Muscle of back (tissue), 13 donors: ENCODE data around the gene PIGBOS1. TPM values are rescaled to one million over a fixed set of nuclear protein-coding genes. Genes with fewer than 3 reads are reported as not detected.

ENCODE experiments used
- DNase-seq, 3 donors: peaks; one replicate each; pipeline versions ENCODE4 v3.0.0 to v3.0.0-alpha.2; 2013
- long read RNA-seq, 9 donors: transcript quantifications; one replicate each; lab custom pipeline, GENCODE V29; 2026
- polyA plus RNA-seq, 10 donors: library from polyadenylated mRNA; unstranded; fragments of 120-200 nt; gene quantifications; one replicate each; pipeline ENCODE4 v1.2.1, GENCODE V29; 2013; ENCODE audit not compliant: insufficient read length in 10 of 10

The PIGBOS1 gene, protein sequence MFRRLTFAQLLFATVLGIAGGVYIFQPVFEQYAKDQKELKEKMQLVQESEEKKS
- 10 to 100 TPM in 9 of 10 donors, 1 to 10 TPM in 1; 9.7 to 14.2 (median 13.1) TPM for polyA plus RNA-seq
- long read RNA-seq, donor 1, partial matches to known transcripts, result 0 of 2 reads
- long read RNA-seq, donor 1, other reads (novel, unspliced or antisense), result 0 of 2 reads
- long read RNA-seq, donor 2, partial matches to known transcripts, result 0 of 5 reads
- long read RNA-seq, donor 2, other reads (novel, unspliced or antisense), result 0 of 5 reads
- long read RNA-seq, donor 3, result 0 reads
- long read RNA-seq, donor 4, partial matches to known transcripts, result 0 of 8 reads
- long read RNA-seq, donor 4, other reads (novel, unspliced or antisense), result 5 of 8 reads
- long read RNA-seq, donor 5, transcript PIGBOS1-203 (2 exons, 801 nt), result major isoform, 8 of 16 reads
- long read RNA-seq, donor 5, partial matches to known transcripts, result 0 of 16 reads
- long read RNA-seq, donor 5, other reads (novel, unspliced or antisense), result 5 of 16 reads
- long read RNA-seq, donor 6, partial matches to known transcripts, result 0 of 11 reads
- long read RNA-seq, donor 6, other reads (novel, unspliced or antisense), result 6 of 11 reads
- long read RNA-seq, donor 7, partial matches to known transcripts, result 0 of 3 reads
- long read RNA-seq, donor 7, other reads (novel, unspliced or antisense), result 0 of 3 reads
- long read RNA-seq, donor 8, transcript PIGBOS1-203 (2 exons, 801 nt), result major isoform, 7 of 9 reads
- long read RNA-seq, donor 8, partial matches to known transcripts, result 0 of 9 reads
- long read RNA-seq, donor 8, other reads (novel, unspliced or antisense), result 0 of 9 reads
- long read RNA-seq, donor 9, result 0 reads

DNA sequence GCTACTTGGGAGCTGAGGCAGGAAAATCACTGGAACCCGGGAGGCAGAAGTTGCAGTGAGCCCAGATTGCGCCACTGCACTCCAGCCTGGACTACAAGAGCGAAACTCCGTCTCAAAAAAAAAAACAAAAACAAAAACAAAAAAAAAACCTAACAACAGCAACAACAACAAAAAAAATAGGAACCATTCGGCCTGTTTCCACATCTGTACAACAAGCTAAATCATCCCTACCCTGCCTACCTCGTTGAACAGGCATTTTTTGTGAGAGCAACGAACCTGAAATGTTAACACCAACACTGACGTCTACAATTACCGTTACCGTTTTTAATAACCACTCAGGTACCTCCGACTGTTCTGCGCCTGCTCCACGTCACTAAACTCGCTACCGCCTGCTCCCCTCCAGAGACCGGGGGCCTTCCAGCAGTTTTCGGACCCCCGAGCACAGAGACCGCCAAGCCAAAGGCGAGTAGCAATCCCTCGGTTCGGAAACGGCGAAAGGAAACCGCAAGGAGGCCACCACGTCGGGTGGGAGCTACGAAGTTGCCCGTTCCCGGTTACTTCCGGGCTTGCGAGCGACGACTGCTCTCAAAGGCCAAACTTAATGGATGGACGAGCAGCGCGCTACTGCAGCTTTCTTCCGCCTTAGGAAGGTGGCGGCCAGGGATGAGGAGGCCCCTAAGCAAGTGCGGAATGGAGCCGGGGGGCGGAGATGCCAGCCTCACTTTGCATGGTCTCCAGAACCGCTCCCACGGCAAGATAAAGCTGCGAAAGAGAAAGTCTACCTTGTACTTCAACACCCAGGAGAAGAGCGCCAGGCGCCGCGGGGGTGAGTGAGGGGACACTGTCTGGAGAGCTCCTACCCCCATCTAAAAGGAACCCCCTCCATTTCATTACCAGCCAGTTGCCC, at the start of gene PIGBOS1, which contains the start of gene PIGB:
Gene PIGBOS1, minus strand, starts transcription at position 536 of the 907 bp plus-strand sequence. CDS start 1,331 bp downstream, outside the sequence.
Gene PIGB, plus strand, starts transcription at position 635 of the 907 bp plus-strand sequence. Its CDS starts 29 bp downstream, at position 664.
- peak; percentile 87 to 97 (median 90) for DNase-seq

DNA sequence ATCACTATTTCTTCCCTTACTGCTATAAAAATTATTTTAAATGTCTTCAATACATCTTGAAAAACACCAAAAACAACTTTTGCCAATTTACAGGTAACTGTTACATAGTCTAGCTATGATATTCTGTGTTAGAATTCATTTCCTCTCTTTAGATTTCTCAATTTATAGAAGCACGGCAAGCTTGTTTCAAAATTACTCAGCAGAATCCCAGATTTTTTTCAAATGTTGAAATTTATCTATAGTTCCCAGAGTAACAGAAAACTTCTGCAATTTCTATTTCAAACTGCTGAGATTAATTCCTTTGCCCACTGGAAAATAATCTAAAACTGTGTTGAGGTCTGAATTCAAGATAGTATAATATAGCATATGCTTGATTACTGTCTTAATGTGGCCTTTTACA, 48.1 kb upstream of the PIGBOS1 start:
- DNase-seq, result no peak

GRCh38 chr15:55362641-55363040, 43.7 kb upstream of the PIGBOS1 start:
- DNase-seq, result no peak

- no peak for DNase-seq
Measured at GRCh38 chr15:55361048-55361447, 42.1 kb upstream of the PIGBOS1 start.

DNA sequence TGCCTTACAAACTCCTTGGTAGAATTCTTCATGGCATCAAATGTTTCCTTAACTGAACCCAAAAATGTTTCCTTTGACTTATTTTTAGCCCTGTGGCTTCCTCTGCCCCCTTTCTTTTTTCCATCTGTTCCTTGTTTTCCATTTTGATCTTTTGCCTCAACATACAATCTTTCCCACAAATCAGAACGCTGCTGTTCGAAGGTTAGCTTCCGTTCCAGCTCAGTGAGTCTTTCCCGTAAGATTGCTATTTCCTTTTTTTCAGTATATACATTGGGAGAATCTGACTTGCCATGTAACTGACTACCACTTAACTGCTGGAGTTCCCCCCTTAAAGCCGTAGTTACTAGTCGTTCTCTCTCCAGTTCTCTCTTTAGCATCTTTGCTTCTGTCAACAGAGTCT, 41.3 kb upstream of the PIGBOS1 start:
- DNase-seq, result no peak

GRCh38 chr15:55358471-55358870, 39.5 kb upstream of the PIGBOS1 start:
- no peak for DNase-seq

DNA sequence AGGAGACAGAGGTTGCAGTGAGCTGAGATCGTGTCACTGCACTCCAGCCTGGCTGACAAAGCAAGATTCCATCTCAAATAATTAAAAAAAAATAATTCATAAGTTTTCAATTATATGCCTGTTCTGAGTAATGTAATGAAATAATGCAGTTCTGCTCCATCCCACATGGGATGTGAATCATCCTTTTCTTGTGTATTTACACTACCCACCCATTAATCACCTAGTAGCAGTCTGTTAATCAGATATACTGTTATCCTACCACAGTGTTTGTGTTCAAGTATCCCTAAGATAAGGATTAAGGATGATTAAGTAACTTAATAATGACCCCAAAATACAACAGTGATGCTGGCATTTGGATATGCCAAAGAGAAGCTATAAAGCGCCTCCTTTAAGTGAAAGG, 38.9 kb upstream of the PIGBOS1 start:
- DNase-seq, result peak in 1 of 3 donors; percentile 17

DNA sequence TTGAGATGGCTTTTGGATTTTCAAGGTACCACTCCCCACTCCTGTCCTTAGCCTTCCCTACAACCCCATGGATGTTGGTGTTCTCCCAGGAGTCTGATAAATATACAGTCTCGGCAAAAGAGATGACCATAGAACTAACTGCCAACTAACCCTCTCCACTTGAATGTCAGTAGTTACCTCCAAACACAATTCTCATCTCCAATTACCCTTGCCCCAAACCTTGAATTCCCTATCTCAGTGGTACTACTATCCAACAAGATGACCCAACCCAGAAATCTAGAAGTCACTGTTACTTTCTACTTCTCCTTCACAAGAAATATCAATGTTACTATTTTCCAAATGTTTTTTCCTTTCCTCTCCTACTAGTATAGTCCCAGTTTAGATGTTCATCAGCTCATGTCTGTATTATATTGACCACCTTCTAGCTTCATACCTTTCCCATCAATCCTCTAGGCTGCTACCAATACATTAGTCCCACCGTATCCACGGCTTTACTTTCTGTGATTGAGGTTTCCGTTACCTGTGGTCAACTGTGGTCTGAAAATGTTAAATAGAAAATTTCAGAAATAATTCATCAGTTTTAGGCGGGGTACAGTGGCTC, 38.2 kb upstream of the PIGBOS1 start:
- no peak for DNase-seq

- no peak for DNase-seq
Measured at GRCh38 chr15:55353025-55353424, 34.1 kb upstream of the PIGBOS1 start.

GRCh38 chr15:55349282-55349681, 30.4 kb upstream of the PIGBOS1 start:
- DNase-seq, result no peak

DNA sequence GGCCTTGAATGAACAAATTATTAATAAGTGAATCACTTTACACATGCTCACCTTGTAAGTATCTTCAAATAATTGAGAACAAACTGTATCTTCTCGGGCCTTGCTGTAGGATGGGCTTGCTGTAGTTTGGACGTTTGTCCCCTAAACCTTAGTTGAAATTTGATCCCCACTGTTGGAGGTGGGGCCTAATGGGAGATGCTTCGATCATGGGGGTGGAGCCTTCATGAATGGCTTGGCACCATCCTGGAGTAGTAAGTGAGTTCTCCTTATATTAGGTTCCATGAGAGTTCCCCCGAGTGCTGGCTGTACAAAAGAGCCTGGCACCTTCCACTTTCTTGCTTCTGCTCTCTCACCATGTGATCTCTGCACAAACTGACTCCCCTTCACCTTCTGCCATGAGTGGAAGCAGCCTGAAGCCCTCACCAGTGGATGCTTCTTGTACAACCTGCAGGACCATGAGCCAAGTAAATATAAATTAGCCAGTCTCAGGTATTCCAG, 29.4 kb upstream of the PIGBOS1 start:
- DNase-seq, result no peak

DNA sequence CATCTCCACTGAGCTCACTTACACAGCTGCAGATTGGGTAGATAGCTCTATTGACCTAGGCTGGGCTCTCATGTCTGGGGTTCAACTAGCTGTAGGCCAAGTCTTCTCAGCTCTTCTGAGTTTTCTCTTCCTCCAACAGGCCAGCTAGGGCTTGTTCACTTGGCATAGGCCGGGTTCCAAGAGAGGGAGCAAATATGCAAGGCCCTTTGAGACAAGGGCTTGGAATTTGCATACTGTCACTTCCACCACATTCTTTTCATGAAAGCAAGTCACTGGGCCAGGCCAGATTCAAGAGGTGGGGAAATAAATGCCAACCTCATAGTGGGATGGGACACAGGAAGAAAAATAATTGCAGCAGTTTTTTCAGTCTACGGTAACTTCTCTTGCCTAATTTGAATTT, 25.3 kb upstream of the PIGBOS1 start:
- no peak for DNase-seq

- peak in 1 of 3 donors; percentile 10 for DNase-seq
Measured at GRCh38 chr15:55343168-55343567, 24.2 kb upstream of the PIGBOS1 start.

DNA sequence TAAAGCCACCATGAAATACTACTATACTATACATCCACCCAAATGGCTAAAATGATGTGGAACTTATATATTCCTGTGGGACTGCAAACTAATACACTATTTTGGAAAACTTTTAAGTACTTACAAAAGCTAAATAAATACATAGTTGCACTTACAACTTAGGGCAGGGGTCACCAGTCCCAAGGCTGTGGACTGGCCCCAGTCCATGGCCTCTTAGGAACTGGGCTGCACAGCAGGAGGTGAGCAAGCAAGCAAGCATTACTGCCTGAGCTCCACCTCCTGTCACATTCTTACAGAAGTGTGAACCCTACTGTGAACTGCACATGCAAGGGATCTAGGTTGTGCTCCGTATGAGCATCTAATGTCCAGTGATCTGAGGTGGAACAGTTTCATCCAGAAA, 18.2 kb upstream of the PIGBOS1 start:
- no peak for DNase-seq

GRCh38 chr15:55334997-55335396, 16.1 kb upstream of the PIGBOS1 start:
- no peak for DNase-seq

DNA sequence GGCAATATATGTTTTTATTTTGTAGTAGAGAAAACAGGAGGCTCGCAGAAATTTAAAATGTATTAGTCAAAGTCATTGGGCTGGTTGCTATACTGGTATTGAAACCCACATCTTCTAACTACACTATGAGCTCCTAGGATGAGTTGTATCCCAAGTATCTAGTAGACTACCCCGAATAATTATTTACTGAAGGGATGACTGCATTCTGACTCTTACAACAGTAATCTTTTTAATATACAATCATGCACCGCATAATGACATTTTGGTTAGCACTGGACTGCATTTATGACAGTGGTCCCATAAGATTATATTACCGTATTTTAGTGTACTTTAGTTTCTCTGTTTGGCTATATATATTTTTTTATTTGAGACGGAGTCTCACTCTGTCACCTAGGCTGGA, 15.4 kb upstream of the PIGBOS1 start:
- DNase-seq, result no peak

DNA sequence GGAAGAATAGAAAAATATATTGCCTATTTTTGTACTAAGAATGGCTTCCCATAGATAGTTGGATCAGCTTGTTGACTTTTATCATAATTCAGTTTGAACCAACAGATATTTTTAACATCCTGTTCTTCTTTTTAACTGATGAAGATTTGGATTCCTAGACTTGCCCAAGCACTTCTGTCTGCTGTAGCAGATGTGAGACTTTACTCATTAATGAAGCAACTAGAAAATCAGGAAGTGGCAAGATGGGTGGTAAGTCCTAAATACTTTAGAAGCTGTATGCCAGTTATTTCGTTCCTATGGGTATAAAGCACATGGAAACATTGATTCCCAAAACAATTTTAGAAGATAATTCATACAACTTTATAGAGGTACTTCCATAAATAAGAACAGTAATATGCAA, 8.5 kb upstream of the PIGBOS1 start:
- DNase-seq, result no peak

GRCh38 chr15:55322467-55322866, 3.5 kb upstream of the PIGBOS1 start:
- DNase-seq, result no peak

- no peak for DNase-seq
Measured at GRCh38 chr15:55320963-55321362, 2.0 kb upstream of the PIGBOS1 start.

DNA sequence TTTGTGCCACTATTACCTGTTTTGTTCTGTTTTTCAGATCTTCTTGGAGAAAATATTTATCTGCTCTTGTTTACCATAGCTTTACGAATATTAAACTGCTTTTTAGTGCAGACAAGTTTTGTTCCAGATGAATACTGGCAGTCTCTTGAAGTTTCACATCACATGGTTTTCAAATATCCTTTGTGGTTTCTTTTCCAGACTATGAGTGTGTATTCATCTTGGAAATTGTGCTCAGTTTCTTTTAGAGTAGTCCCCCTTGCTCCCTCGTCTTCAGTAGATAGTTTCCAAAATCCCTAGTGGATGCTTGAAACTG, 1.3 kb upstream of the PIGBOS1 start:
- DNase-seq, result peak in 1 of 3 donors; percentile 5
